IMR-90 (cell line): ENCODE measurements around the gene ATP1A2. TPM values are rescaled to one million over a fixed set of nuclear protein-coding genes. Genes with fewer than 3 reads are reported as not detected.

Experiments
- ATAC-seq: fragments of 200-7000 bp; cut with Tn5 transposase; 2 replicates; pipeline ENCODE4 v1.9.1; 2020; ENCODE audit warnings: low read depth, mild to moderate bottlenecking, moderate library complexity
- BruUV-seq: library from RNA; stranded (reverse); fragments of 400-500 nt; replicated peaks from 2 replicates; lab custom pipeline; 2021; lab: Mats Ljungman, UMichigan
- CTCF ChIA-PET: fragments of 300-600 bp; formaldehyde crosslinking; extraction: SDS; loops from one replicate; lab custom pipeline; 2021; ENCODE audit warnings: antibody characterized with exemption; lab: Yijun Ruan, JAX
- POLR2A ChIA-PET: fragments of 300-600 bp; sonication (Branson Sonifier 250); formaldehyde crosslinking; loops from one replicate; lab custom pipeline; 2022; ENCODE audit warnings: antibody characterized with exemption; ENCODE audit not compliant: unreplicated experiment; lab: Charles Lee
- DNase-seq: peaks from one replicate; pipeline ENCODE4 v3.0.0; 2013
- H2AFZ ChIP-seq: replicated peaks from 2 replicates; pipeline ENCODE3; 2013; ENCODE audit warnings: low read length, mild to moderate bottlenecking; ENCODE audit not compliant: poor library complexity
- H2AK5ac ChIP-seq: 2 replicates; pipeline ENCODE4 v1.6.1; 2013; ENCODE audit warnings: low read depth, low read length, inconsistent platforms
- H2AK9ac ChIP-seq: replicated peaks from 2 replicates; pipeline ENCODE3; 2013; ENCODE audit warnings: mild to moderate bottlenecking, low read depth, low read length, moderate library complexity; ENCODE audit not compliant: poor library complexity
- H2BK120ac ChIP-seq: 2 replicates; pipeline ENCODE4 v1.6.1; 2013; ENCODE audit warnings: low read depth, low read length, inconsistent platforms
- H2BK15ac ChIP-seq: 3 replicates; pipeline ENCODE4 v1.6.1; 2013; ENCODE audit warnings: low read depth, low read length, inconsistent platforms
- H2BK20ac ChIP-seq: 2 replicates; pipeline ENCODE4 v1.6.1; 2013; ENCODE audit warnings: low read depth, mild to moderate bottlenecking, inconsistent platforms, low read length, moderate library complexity
- H2BK5ac ChIP-seq: 2 replicates; pipeline ENCODE4 v1.6.1; 2013; ENCODE audit warnings: mild to moderate bottlenecking, low read depth, low read length, inconsistent platforms; ENCODE audit not compliant: poor library complexity, severe bottlenecking
- H3K14ac ChIP-seq: replicated peaks from 2 replicates; pipeline ENCODE4 v1.6.1; 2013; ENCODE audit warnings: low read depth, low read length, inconsistent platforms
- H3K18ac ChIP-seq: 2 replicates; pipeline ENCODE4 v1.6.1; 2013; ENCODE audit warnings: low read depth, low read length, control low read depth
- H3K23ac ChIP-seq: 2 replicates; pipeline ENCODE4 v1.6.1; 2013; ENCODE audit warnings: low read depth, low read length, inconsistent platforms
- H3K27ac ChIP-seq: 2 replicates; pipeline ENCODE4 v1.5.1; 2013; ENCODE audit warnings: mild to moderate bottlenecking, control low read depth, low read length; ENCODE audit not compliant: insufficient read depth
- H3K27me3 ChIP-seq: 2 replicates; pipeline ENCODE4 v1.6.1; 2013; ENCODE audit warnings: low read length; ENCODE audit not compliant: control insufficient read depth, insufficient read depth
- H3K36me3 ChIP-seq: 2 replicates; pipeline ENCODE4 v1.6.1; 2013; ENCODE audit warnings: low read length, mixed read lengths; ENCODE audit not compliant: control insufficient read depth, insufficient read depth
- H3K4ac ChIP-seq: 2 replicates; pipeline ENCODE4 v1.6.1; 2013; ENCODE audit warnings: low read depth, low read length, inconsistent platforms
- H3K4me1 ChIP-seq: 2 replicates; pipeline ENCODE4 v1.6.1; 2013; ENCODE audit warnings: low read length, mixed read lengths; ENCODE audit not compliant: control insufficient read depth, insufficient read depth
- H3K4me2 ChIP-seq: 2 replicates; pipeline ENCODE4 v1.6.1; 2013; ENCODE audit warnings: low read depth, mild to moderate bottlenecking, control low read depth, low read length, moderate library complexity
- H3K4me3 ChIP-seq: 2 replicates; pipeline ENCODE4 v1.5.1; 2013; ENCODE audit warnings: low read depth, mild to moderate bottlenecking, control low read depth, low read length, moderate library complexity; ENCODE audit not compliant: insufficient read depth
- H3K56ac ChIP-seq: 2 replicates; pipeline ENCODE4 v1.6.1; 2013; ENCODE audit warnings: low read length, inconsistent platforms; ENCODE audit not compliant: insufficient read depth; ENCODE audit errors: extremely low read depth
- H3K79me1 ChIP-seq, 2 experiments: 2 replicates each; pipeline ENCODE4 v1.6.1; 2013; ENCODE audit warnings: low read length in 2 of 2, inconsistent platforms in 1 of 2, low read depth in 1 of 2
- H3K9ac ChIP-seq: 2 replicates; pipeline ENCODE4 v1.6.1; 2013; ENCODE audit warnings: low read depth, low read length, control low read depth
- H3K9me1 ChIP-seq: 2 replicates; pipeline ENCODE4 v1.6.1; 2013; ENCODE audit warnings: low read length, inconsistent platforms; ENCODE audit not compliant: insufficient read depth
- H3K9me3 ChIP-seq: 2 replicates; pipeline ENCODE4 v1.6.1; 2013; ENCODE audit warnings: low read length; ENCODE audit not compliant: control insufficient read depth, insufficient read depth
- H4K20me1 ChIP-seq: 2 replicates; pipeline ENCODE4 v1.6.1; 2013; ENCODE audit warnings: low read length, inconsistent platforms; ENCODE audit not compliant: insufficient read depth
- H4K5ac ChIP-seq: 2 replicates; pipeline ENCODE4 v1.6.1; 2013; ENCODE audit warnings: mild to moderate bottlenecking, low read depth, low read length, control low read depth
- H4K8ac ChIP-seq, 2 experiments: 2 replicates each; pipeline ENCODE4 v1.6.1; 2013; ENCODE audit warnings: low read depth in 2 of 2, low read length in 2 of 2, control low read depth in 1 of 2, inconsistent platforms in 1 of 2
- H4K91ac ChIP-seq: 2 replicates; pipeline ENCODE4 v1.6.1; 2013; ENCODE audit warnings: low read depth, low read length, inconsistent platforms; ENCODE audit not compliant: insufficient read depth
- BHLHE40 ChIP-seq: fragments of 150-350 bp; IDR thresholded peaks from 2 replicates; pipeline ENCODE4 v1.6.1; 2016; ENCODE audit warnings: mild to moderate bottlenecking, low read depth, low read length
- CEBPB ChIP-seq: IDR thresholded peaks from 2 replicates; pipeline ENCODE4 v1.6.1; 2012; ENCODE audit warnings: low read depth, low read length, improper control_type of control experiment
- CHD1 ChIP-seq: IDR thresholded peaks from 2 replicates; pipeline ENCODE4 v1.6.1; 2012; ENCODE audit warnings: low read depth, low read length, improper control_type of control experiment
- CTCF ChIP-seq: conservative IDR thresholded peaks from 2 replicates; pipeline ENCODE4 v1.5.1; 2012; ENCODE audit warnings: mild to moderate bottlenecking, low read depth, low read length, improper control_type of control experiment
- ELK1 ChIP-seq: fragments of 150-350 bp; IDR thresholded peaks from 2 replicates; pipeline ENCODE4 v1.6.1; 2016; ENCODE audit warnings: low read depth, mild to moderate bottlenecking, low read length, moderate library complexity, borderline replicate concordance
- FOS ChIP-seq: fragments of 150-350 bp; IDR thresholded peaks from 2 replicates; pipeline ENCODE4 v1.6.1; 2016; ENCODE audit warnings: low read depth, low read length
- MAFK ChIP-seq: IDR thresholded peaks from 2 replicates; pipeline ENCODE4 v1.6.1; 2012; ENCODE audit warnings: low read depth, low read length, improper control_type of control experiment
- MAZ ChIP-seq: IDR thresholded peaks from 2 replicates; pipeline ENCODE4 v1.6.1; 2012; ENCODE audit warnings: low read depth, mild to moderate bottlenecking, low read length, improper control_type of control experiment, moderate library complexity, borderline replicate concordance
- MXI1 ChIP-seq: IDR thresholded peaks from 2 replicates; pipeline ENCODE4 v1.6.1; 2012; ENCODE audit warnings: low read depth, mild to moderate bottlenecking, low read length, moderate library complexity, borderline replicate concordance
- NFE2L2 ChIP-seq: fragments of 150-350 bp; IDR thresholded peaks from 2 replicates; pipeline ENCODE4 v1.6.1; 2016; ENCODE audit warnings: low read depth, mild to moderate bottlenecking, low read length
- POLR2A ChIP-seq: IDR thresholded peaks from 2 replicates; pipeline ENCODE4 v1.6.1; 2012; ENCODE audit warnings: mild to moderate bottlenecking, low read depth, low read length
- RAD21 ChIP-seq: IDR thresholded peaks from 2 replicates; pipeline ENCODE4 v1.6.1; 2012; ENCODE audit warnings: low read length, improper control_type of control experiment
- RCOR1 ChIP-seq: IDR thresholded peaks from 2 replicates; pipeline ENCODE4 v1.6.1; 2012; ENCODE audit warnings: mild to moderate bottlenecking, low read length, improper control_type of control experiment; ENCODE audit not compliant: insufficient replicate concordance
- RFX5 ChIP-seq: IDR thresholded peaks from 2 replicates; pipeline ENCODE4 v1.8.0; 2012; ENCODE audit warnings: low read depth, mild to moderate bottlenecking, low read length, moderate library complexity
- SMC3 ChIP-seq: fragments of 150-350 bp; IDR thresholded peaks from 2 replicates; pipeline ENCODE4 v1.6.1; 2016; ENCODE audit warnings: low read depth, mild to moderate bottlenecking, antibody characterized with exemption, low read length, moderate library complexity
- USF2 ChIP-seq: fragments of 150-350 bp; IDR thresholded peaks from 2 replicates; pipeline ENCODE4 v1.6.1; 2017; ENCODE audit warnings: mild to moderate bottlenecking, antibody characterized with exemption, low read length, low read depth
- WGBS, 2 experiments: methylation state at CpG; one replicate each; pipeline versions ENCODE4 v1.1.5 to v1.1.7; 2013; ENCODE audit warnings: missing lambda C conversion rate in 2 of 2; ENCODE audit not compliant: insufficient read length in 1 of 2; ENCODE audit errors: extremely low coverage in 2 of 2; 5-methylcytosine and 5-hydroxymethylcytosine counted together
- dilution Hi-C: fragments of 300-500 bp; cut with HindIII; formaldehyde crosslinking; loops from one replicate; pipeline ENCODE4 v1.14.3; 2018; ENCODE audit warnings: low sequenced_read_pairs; ENCODE audit not compliant: unreplicated experiment
- in situ Hi-C: fragments of 300-500 bp; cut with MboI; formaldehyde crosslinking; loops from 3 replicates; pipeline ENCODE4 v1.14.3; 2019; ENCODE audit warnings: low sequenced_read_pairs, inconsistent platforms, mixed read lengths
- intact Hi-C: fragments of 100-400 bp; cut with micrococcal nuclease; formaldehyde crosslinking; loops from 2 replicates; pipeline ENCODE4 v1.10.0; 2022
- polyA plus RNA-seq, 3 experiments: library from polyadenylated mRNA; depleted of rRNA; stranded (reverse); fragments of >200 nt; gene quantifications; 2 replicates each; pipeline ENCODE4 v1.2.3, GENCODE V29; 2012; ENCODE audit warnings: low replicate concordance in 1 of 3
- total RNA-seq: library from RNA; depleted of rRNA; stranded (reverse); fragments of >200 nt; gene quantifications from 2 replicates; pipeline ENCODE4 v1.2.3, GENCODE V29; 2012

ATP1A2 gene
- total and polyA plus RNA-seq, 2 of the 4 experiments (the other 2 are of a cell fraction) = under 0.01 to 0.15 TPM

- H2BK120ac ChIP-seq = no peak overlapping the region
- no peaks in the 10 kb centered on the region for H3K79me1 ChIP-seq
- H3K9me3 ChIP-seq = no peaks in the 10 kb centered on the region
- H3K18ac ChIP-seq = no peak overlapping the region
- H3K4ac ChIP-seq = no peak overlapping the region
- no peak overlapping the region for H4K5ac ChIP-seq
- no peak overlapping the region for H2BK5ac ChIP-seq
- H3K27me3 ChIP-seq = peaks cover 58% of the 10 kb centered on the region
- H4K91ac ChIP-seq = no peak overlapping the region
- in situ Hi-C loops (no loop called here), dilution Hi-C loops (no loop called here), intact Hi-C loops (no loop called here)
- ChIA-PET POLR2A (no interaction called here), CTCF (interaction anchor here (0.6 kb wide), 1 partner anchor 10 kb away, joined by 5 read pairs; no protein-coding TSS in a partner anchor)
- H3K4me1 ChIP-seq = peaks cover 17% of the 10 kb centered on the region
- no peak overlapping the region for H3K27ac ChIP-seq
- TF ChIP-seq SMC3 (no peak), MXI1 (no peak), BHLHE40 (no peak), RAD21 (no peak), NFE2L2 (no peak), FOS (no peak), RFX5 (no peak), RCOR1 (no peak), ELK1 (no peak), POLR2A (no peak), CEBPB (no peak), MAZ (no peak), USF2 (no peak), MAFK (no peak), CHD1 (no peak), CTCF (no peak)
- H3K14ac ChIP-seq = no peak overlapping the region
- H3K9ac ChIP-seq = no peak overlapping the region
- no TSS peak for BruUV-seq
- H3K36me3 ChIP-seq = no peaks in the 10 kb centered on the region
- no peak overlapping the region for H3K4me3 ChIP-seq
- H3K23ac ChIP-seq = no peak overlapping the region
- DNase-seq (no peak), ATAC-seq (no peak)
- H2AK9ac ChIP-seq = no peak overlapping the region
- no peak overlapping the region for H3K56ac ChIP-seq
- no peak overlapping the region for H2BK20ac ChIP-seq
- H2BK15ac ChIP-seq = no peak overlapping the region
- 86% methylated on average over 4 of the region's 12 CpGs; no CpG with 5 or more reads in 1 of the 2 experiments for WGBS, 2 experiments
- H4K8ac ChIP-seq = no peak overlapping the region
- no peaks in the 10 kb centered on the region for H4K20me1 ChIP-seq
- no peak overlapping the region for H3K4me2 ChIP-seq
- no peak overlapping the region for H2AK5ac ChIP-seq
- no peaks in the 10 kb centered on the region; the same call in 1 of the 2 replicates for H3K9me1 ChIP-seq
- H2AFZ ChIP-seq = no peak overlapping the region
Measured at GRCh38 chr1:160112357-160112756, 3.2 kb upstream of the ATP1A2 start.
